HepG2 (cell line): ENCODE results near the gene CAPS2. TPM values are rescaled to one million over a fixed set of nuclear protein-coding genes. Genes with fewer than 3 reads are reported as not detected.

Experiments used
- ATAC-seq: fragments of 200-7000 bp; cut with Tn5 transposase; 3 replicates; pipeline ENCODE4 v1.9.1; 2020; ENCODE audit warnings: mild to moderate bottlenecking, moderate library complexity
- BruUV-seq: library from RNA; stranded (reverse); fragments of 400-500 nt; replicated peaks from 2 replicates; lab custom pipeline; 2021; lab: Mats Ljungman, UMichigan
- CTCF ChIA-PET: fragments of 300-600 bp; formaldehyde crosslinking; extraction: SDS; loops from one replicate; lab custom pipeline; 2021; ENCODE audit warnings: low total read pairs, inconsistent platforms, low intra/inter-chr PET ratio; lab: Yijun Ruan, JAX
- POLR2A ChIA-PET: fragments of 350-600 bp; sonication (Branson Sonifier 250); formaldehyde crosslinking; loops from one replicate; lab custom pipeline; 2020; ENCODE audit warnings: antibody characterized with exemption, inconsistent platforms; lab: Yijun Ruan, JAX
- DNase-seq: peaks from one replicate; pipeline ENCODE4 v3.0.0-alpha.2; 2015; ENCODE audit warnings: low spot score
- FAIRE-seq: peaks from 3 replicates; lab custom pipeline; 2011; peaks lifted over from hg19 to GRCh38; lab: Jason Lieb, UNC
- H2AFZ ChIP-seq: one replicate; pipeline ENCODE4 v1.6.1; 2011; ENCODE audit warnings: low read length, inconsistent platforms
- H3K27ac ChIP-seq: fragments of 300-600 bp; 3 replicates; pipeline ENCODE4 v1.8.0; 2011; ENCODE audit warnings: mixed run types, mild to moderate bottlenecking, mixed read lengths, low read length, inconsistent platforms; ENCODE audit not compliant: insufficient read depth; ENCODE audit errors: extremely low read length
- H3K27me3 ChIP-seq, 2 experiments: fragments of 200-600 bp in 1 of 2; 2 replicates in 1 of 2; 3 replicates in 1 of 2; pipeline versions ENCODE4 v1.6.0 to v1.8.0; 2011; ENCODE audit warnings: low read length in 2 of 2, mild to moderate bottlenecking in 2 of 2, moderate library complexity in 2 of 2, inconsistent platforms in 1 of 2; ENCODE audit not compliant: insufficient read depth in 2 of 2, control insufficient read depth in 1 of 2
- H3K36me3 ChIP-seq, 2 experiments: fragments of 200-600 bp in 1 of 2; replicated peaks in 1 of 2; 2 replicates in 1 of 2; 3 replicates in 1 of 2; pipeline versions ENCODE4 v1.5.1 to v1.8.0; 2011; ENCODE audit warnings: low read length in 2 of 2, inconsistent platforms in 1 of 2; ENCODE audit not compliant: insufficient read depth in 2 of 2, control insufficient read depth in 1 of 2
- H3K4me1 ChIP-seq: 2 replicates; pipeline ENCODE4 v1.5.1; 2012; ENCODE audit warnings: low read length, inconsistent platforms; ENCODE audit not compliant: insufficient read depth
- H3K4me2 ChIP-seq: 2 replicates; pipeline ENCODE4 v1.6.0; 2011; ENCODE audit warnings: low read depth, low read length, inconsistent platforms
- H3K4me3 ChIP-seq, 3 experiments: fragments of 200-600 bp in 1 of 3; sonication (generic), shearing (Covaris generic) in 1 of 3; replicated peaks in 1 of 3; 2 replicates each; pipeline ENCODE4 v1.5.1; 2011 to 2016; ENCODE audit warnings: low read length in 3 of 3, inconsistent platforms in 2 of 3, low read depth in 2 of 3, mild to moderate bottlenecking in 2 of 3, control low read depth in 1 of 3, mixed read lengths in 1 of 3; ENCODE audit not compliant: insufficient read depth in 1 of 3
- H3K79me2 ChIP-seq: one replicate; pipeline ENCODE4 v1.6.1; 2011; ENCODE audit warnings: low read length, inconsistent platforms; ENCODE audit not compliant: insufficient read depth
- H3K9ac ChIP-seq: 2 replicates; pipeline ENCODE4 v1.6.0; 2011; ENCODE audit warnings: mild to moderate bottlenecking, low read depth, low read length, inconsistent platforms; ENCODE audit not compliant: insufficient read depth
- H3K9me3 ChIP-seq: 2 replicates; pipeline ENCODE4 v1.5.1; 2012; ENCODE audit warnings: mild to moderate bottlenecking, low read length
- H4K20me1 ChIP-seq: 2 replicates; pipeline ENCODE4 v1.6.0; 2011; ENCODE audit warnings: inconsistent platforms, mild to moderate bottlenecking, low read length, moderate library complexity; ENCODE audit not compliant: insufficient read depth
- KIAA2018 ChIP-seq: sonication (generic); formaldehyde crosslinking; IDR thresholded peaks from 2 replicates; pipeline ENCODE4 v1.5.0; 2020; ENCODE audit warnings: mild to moderate bottlenecking, missing genetic modification reagents, borderline replicate concordance
- PREB ChIP-seq: sonication (generic); formaldehyde crosslinking; IDR thresholded peaks from 2 replicates; pipeline ENCODE4 v1.4.0; 2020; ENCODE audit warnings: missing genetic modification reagents
- ZBTB43 ChIP-seq: sonication (generic); formaldehyde crosslinking; conservative IDR thresholded peaks from 2 replicates; pipeline ENCODE4 v1.4.0; 2020; ENCODE audit warnings: missing genetic modification reagents
- ZFYVE20 ChIP-seq: sonication (generic); formaldehyde crosslinking; IDR thresholded peaks from 2 replicates; pipeline ENCODE4 v1.8.0; 2023; ENCODE audit warnings: low read depth, mild to moderate bottlenecking, moderate library complexity, missing genetic modification reagents, borderline replicate concordance
- ZNF354B ChIP-seq: sonication (generic); formaldehyde crosslinking; IDR thresholded peaks from 2 replicates; pipeline ENCODE4 v1.8.0; 2022; ENCODE audit warnings: mild to moderate bottlenecking, missing genetic modification reagents
- ZNF780A ChIP-seq: sonication (generic); formaldehyde crosslinking; IDR thresholded peaks from 2 replicates; pipeline ENCODE4 v1.8.0; 2022; ENCODE audit warnings: mild to moderate bottlenecking, missing genetic modification reagents, moderate library complexity
- ZZZ3 ChIP-seq: sonication (generic); formaldehyde crosslinking; IDR thresholded peaks from 2 replicates; pipeline ENCODE4 v1.4.0; 2020; ENCODE audit warnings: missing genetic modification reagents, mild to moderate bottlenecking, borderline replicate concordance
- WGBS: methylation state at CpG from one replicate; pipeline ENCODE4 v1.1.6; 2017; ENCODE audit warnings: low lambda C conversion rate; 5-methylcytosine and 5-hydroxymethylcytosine counted together
- in situ Hi-C: cut with HindIII; loops from 2 replicates; pipeline ENCODE4 v1.10.0; 2017; ENCODE audit warnings: low pct_unique_long_range_greater_than_20kb; ENCODE audit not compliant: extremely low pct_ligation_motif_present
- intact Hi-C: fragments of 100-400 bp; cut with micrococcal nuclease; formaldehyde crosslinking; loops from one replicate; pipeline ENCODE4 v1.10.0; 2022; ENCODE audit not compliant: unreplicated experiment
- polyA plus RNA-seq, 8 experiments: library from polyadenylated mRNA; depleted of rRNA in 3 of 8; stranded (reverse) in 7 of 8; unstranded in 1 of 8; fragments of >200 nt; fragmentation: Illumina TruSeq in 4 of 8; extraction: Trizol in 4 of 8; gene quantifications; 2 replicates each; pipeline versions ENCODE4 v1.2.1 to v1.2.3, GENCODE V29; 2011 to 2016; ENCODE audit warnings: low read depth in 4 of 8, missing spikeins in 1 of 8, mixed read lengths in 1 of 8; ENCODE audit not compliant: insufficient read depth in 1 of 8
- total RNA-seq, 5 experiments: library from RNA; depleted of rRNA; stranded (reverse); fragments of >200 nt; fragmentation: Illumina TruSeq; extraction: Trizol; gene quantifications; 2 replicates each; pipeline ENCODE4 v1.2.3, GENCODE V29; 2016; ENCODE audit warnings: low read depth in 1 of 5

The CAPS2 gene
- total and polyA plus RNA-seq, 2 of the 13 experiments (the other 11 are each of a cell fraction or from before 2014, with no cell fraction given) = 0.11 TPM; not detected in 1

GRCh38 chr12:75327642-75328041 is 2.5 kb downstream of the CAPS2 start:
- Histone ChIP-seq H3K36me3 (no peaks in the 10 kb centered on the region), H3K9ac (no peak overlapping the region), H3K79me2 (no peaks in the 10 kb centered on the region), H3K27ac (no peak overlapping the region), H3K9me3 (no peaks in the 10 kb centered on the region), H3K27me3 (no peaks in the 10 kb centered on the region), H4K20me1 (no peaks in the 10 kb centered on the region), H3K4me2 (no peak overlapping the region), H2AFZ (no peak overlapping the region), H3K4me1 (no peaks in the 10 kb centered on the region), H3K4me3 (no peak overlapping the region)
- POLR2A ChIA-PET = no interaction called here
- FAIRE-seq = no peak
- TF ChIP-seq PREB (CRISPR knock-in tag) = no peak
- no peak for ATAC-seq
- CTCF ChIA-PET = no interaction called here
- intact Hi-C loops (no loop called here), in situ Hi-C loops (no loop called here)
- 2% methylated on average over 1 of the region's 1 CpG for WGBS
- no TSS peak for BruUV-seq
- no peak for DNase-seq

- FAIRE-seq (no peak), DNase-seq (no peak), ATAC-seq (no peak)
- no peak overlapping the region for H3K4me2 ChIP-seq
- H3K4me1 ChIP-seq = no peaks in the 10 kb centered on the region
- no TSS peak for BruUV-seq
- no peak overlapping the region for H3K9ac ChIP-seq
- no peak overlapping the region for H3K4me3 ChIP-seq
- no peaks in the 10 kb centered on the region for H3K27me3 ChIP-seq
- H3K27ac ChIP-seq = no peak overlapping the region
- no peak for TF ChIP-seq ZFYVE20 (CRISPR knock-in tag)
- TF ChIP-seq ZZZ3 (CRISPR knock-in tag) = no peak
- TF ChIP-seq ZBTB43 = no peak
- no peak for TF ChIP-seq ZNF354B (CRISPR knock-in tag)
- no peak for TF ChIP-seq ZNF780A (CRISPR knock-in tag)
- no peak for TF ChIP-seq KIAA2018
- ChIA-PET POLR2A (no interaction called here), CTCF (no interaction called here)
- no peaks in the 10 kb centered on the region for H3K36me3 ChIP-seq
- 24% methylated on average over 3 of the region's 3 CpGs for WGBS
- no peaks in the 10 kb centered on the region for H3K9me3 ChIP-seq
- no peaks in the 10 kb centered on the region for H3K79me2 ChIP-seq
- in situ Hi-C loops = no loop called here
- no peak overlapping the region for H2AFZ ChIP-seq
- intact Hi-C loops = no loop called here
- H4K20me1 ChIP-seq = no peaks in the 10 kb centered on the region
Measured at GRCh38 chr12:75323663-75324062, 6.5 kb downstream of the CAPS2 start.
